Measurements from ENCODE around the gene EXO1.

DNA sequence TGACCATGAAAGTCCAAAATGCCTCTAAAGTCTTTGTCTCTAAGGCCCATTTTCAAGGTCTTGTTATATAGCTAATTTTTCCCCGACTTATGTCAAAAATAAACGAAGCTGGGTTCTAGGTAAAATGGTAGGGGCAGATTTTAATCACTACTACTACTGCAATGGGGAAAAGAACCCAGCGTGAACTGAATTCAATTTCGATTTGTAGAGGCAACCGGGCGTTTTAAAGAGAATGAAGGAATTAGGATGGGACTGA is 536 bp upstream of the EXO1 start:
- no peak for TF ChIP-seq POLR2A (IDR thresholded peaks at IDR 0.05)
- TF ChIP-seq CTCF (IDR thresholded peaks at IDR 0.05) = no peak

Measured in upper lobe of left lung (tissue), 4 donors.